Gastrocnemius medialis (tissue), 4 donors: Measurements from ENCODE around the gene SMIM33.

Experiments used
- POLR2A ChIP-seq, 2 donors: fragments of 450-650 bp; IDR thresholded peaks; one replicate each; pipeline ENCODE4 v1.6.1; 2017; ENCODE audit warnings: antibody characterized with exemption in 2 of 2, mild to moderate bottlenecking in 2 of 2, moderate library complexity in 2 of 2
- TF ChIP-seq, protein P1 (sequence below), 5 experiments: fragments of 450-650 bp in 3 of 5; fragments of 200-600 bp in 2 of 5; sonication (generic) in 2 of 5; IDR thresholded peaks in 4 of 5; conservative IDR thresholded peaks in 1 of 5; 1 replicate in 4 of 5; 2 replicates in 1 of 5; pipeline ENCODE4 v1.5.1; 2016 to 2019; ENCODE audit warnings: antibody characterized with exemption in 5 of 5, mild to moderate bottlenecking in 3 of 5, moderate library complexity in 3 of 5

DNA sequence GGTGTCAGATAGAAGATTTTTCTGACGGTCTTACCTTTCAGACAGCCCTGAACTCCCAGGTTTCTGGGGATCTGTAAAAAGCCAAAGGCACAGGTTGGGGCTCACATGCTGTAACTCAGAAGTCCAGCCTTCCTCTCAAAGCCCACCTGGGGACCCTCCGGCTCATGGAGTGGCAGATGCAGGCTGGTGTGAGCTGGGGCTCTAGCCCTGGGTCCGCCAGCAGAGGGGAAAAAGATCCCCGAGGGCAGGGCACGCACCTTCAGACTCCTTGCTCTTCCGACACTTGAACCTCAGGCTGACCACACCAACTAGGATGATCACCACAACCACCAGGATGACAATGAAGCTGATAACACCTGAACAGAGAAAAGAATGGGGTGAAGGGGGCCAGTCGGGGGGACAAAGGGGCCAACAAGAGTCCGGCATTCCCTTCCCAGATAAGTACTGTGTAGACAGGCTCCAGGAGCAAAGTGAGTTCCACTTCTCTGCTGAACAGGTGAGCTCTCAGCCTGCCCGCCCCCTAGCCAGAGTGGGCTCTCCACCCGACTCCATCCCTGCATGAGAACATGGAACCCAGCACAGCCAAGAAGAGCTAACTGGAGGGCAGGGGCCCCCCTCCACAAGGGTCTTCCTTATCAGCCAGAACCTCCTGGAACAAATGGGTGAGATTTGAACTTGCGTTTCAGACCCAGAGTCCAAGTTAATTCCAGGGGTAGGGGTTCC is 16.1 kb upstream of the SMIM33 start:
- TF ChIP-seq, protein P1, sequence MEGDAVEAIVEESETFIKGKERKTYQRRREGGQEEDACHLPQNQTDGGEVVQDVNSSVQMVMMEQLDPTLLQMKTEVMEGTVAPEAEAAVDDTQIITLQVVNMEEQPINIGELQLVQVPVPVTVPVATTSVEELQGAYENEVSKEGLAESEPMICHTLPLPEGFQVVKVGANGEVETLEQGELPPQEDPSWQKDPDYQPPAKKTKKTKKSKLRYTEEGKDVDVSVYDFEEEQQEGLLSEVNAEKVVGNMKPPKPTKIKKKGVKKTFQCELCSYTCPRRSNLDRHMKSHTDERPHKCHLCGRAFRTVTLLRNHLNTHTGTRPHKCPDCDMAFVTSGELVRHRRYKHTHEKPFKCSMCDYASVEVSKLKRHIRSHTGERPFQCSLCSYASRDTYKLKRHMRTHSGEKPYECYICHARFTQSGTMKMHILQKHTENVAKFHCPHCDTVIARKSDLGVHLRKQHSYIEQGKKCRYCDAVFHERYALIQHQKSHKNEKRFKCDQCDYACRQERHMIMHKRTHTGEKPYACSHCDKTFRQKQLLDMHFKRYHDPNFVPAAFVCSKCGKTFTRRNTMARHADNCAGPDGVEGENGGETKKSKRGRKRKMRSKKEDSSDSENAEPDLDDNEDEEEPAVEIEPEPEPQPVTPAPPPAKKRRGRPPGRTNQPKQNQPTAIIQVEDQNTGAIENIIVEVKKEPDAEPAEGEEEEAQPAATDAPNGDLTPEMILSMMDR (IDR thresholded peaks at IDR 0.05 in 4 of 5, conservative IDR thresholded peaks at IDR 0.05 in 1 of 5): no peak
- TF ChIP-seq POLR2A (IDR thresholded peaks at IDR 0.05): no peak
